A549 (cell line): ENCODE data around the gene NDRG2.

Experiments used
- CEBPB ChIP-seq, 2 experiments: fragments of >200 bp in 1 of 2; sonication (Bioruptor Twin) in 1 of 2; formaldehyde crosslinking in 1 of 2; IDR thresholded peaks; 2 replicates each; pipeline ENCODE4 v1.6.1; 2012 to 2016
- CHD4 ChIP-seq: fragments of 200-600 bp; sonication (generic); IDR thresholded peaks from 2 replicates; pipeline ENCODE4 v1.6.1; 2016; ENCODE audit warnings: antibody characterized with exemption, mild to moderate bottlenecking, borderline replicate concordance
- PBX3 ChIP-seq: IDR thresholded peaks from 2 replicates; pipeline ENCODE4 v1.6.1; 2012
- POLR2A ChIP-seq: IDR thresholded peaks from 2 replicates; pipeline ENCODE4 v1.6.1; 2012; ENCODE audit warnings: mild to moderate bottlenecking, low read length
- RAD21 ChIP-seq, 2 experiments: fragments of >200 bp in 1 of 2; sonication (Bioruptor Twin) in 1 of 2; formaldehyde crosslinking in 1 of 2; IDR thresholded peaks in 1 of 2; conservative IDR thresholded peaks in 1 of 2; 2 replicates in 1 of 2; 3 replicates in 1 of 2; pipeline ENCODE4 v1.6.1; 2012 to 2018; ENCODE audit warnings: inconsistent platforms in 1 of 2
- TF ChIP-seq, protein P1 (sequence below): fragments of 200-600 bp; sonication (generic); IDR thresholded peaks from 2 replicates; pipeline ENCODE4 v1.6.1; 2016; ENCODE audit warnings: antibody characterized with exemption, mild to moderate bottlenecking, moderate library complexity
- TF ChIP-seq, protein P2 (sequence below): fragments of >200 bp; sonication (Bioruptor Twin); formaldehyde crosslinking; IDR thresholded peaks from 3 replicates; pipeline ENCODE4 v1.5.1; 2016
- TF ChIP-seq, protein P3 (sequence below): fragments of 450-650 bp; IDR thresholded peaks from 2 replicates; pipeline ENCODE4 v1.6.1; 2014; ENCODE audit warnings: antibody characterized with exemption

DNA sequence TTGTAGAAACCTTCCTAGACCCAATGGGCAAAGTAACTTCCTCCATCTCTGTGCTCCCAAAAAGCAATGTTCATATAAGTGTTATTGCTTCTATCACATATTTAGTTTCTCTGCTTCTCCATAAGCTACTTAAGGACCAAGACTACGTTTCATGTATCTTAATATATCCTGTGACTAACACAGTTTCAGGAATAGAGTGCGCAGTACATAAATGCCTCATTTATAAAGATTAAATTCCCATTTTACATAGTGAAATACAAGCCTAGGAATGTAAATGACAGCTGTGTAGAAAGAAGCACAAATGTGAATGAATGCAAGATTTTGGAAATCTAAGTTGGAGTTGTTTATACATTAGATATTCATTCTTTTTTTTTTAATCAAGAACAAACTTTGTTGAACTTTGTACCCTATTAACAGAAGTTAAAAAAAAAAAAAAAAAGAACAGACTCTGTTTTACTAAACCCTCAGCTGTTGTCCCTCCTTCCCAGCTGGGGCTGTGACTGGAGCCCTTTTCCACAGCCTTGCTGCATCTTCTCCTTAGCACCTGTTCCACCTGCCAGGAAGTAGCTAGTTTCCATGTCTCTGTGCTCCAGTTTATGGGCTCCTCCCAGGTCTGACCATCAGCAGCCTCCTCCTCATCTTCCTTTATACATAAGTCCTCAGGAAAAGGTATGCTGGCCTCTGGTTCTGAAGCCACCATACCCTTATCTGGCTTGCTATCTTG is 42.1 kb downstream of the NDRG2 start:
- TF ChIP-seq, protein P1, sequence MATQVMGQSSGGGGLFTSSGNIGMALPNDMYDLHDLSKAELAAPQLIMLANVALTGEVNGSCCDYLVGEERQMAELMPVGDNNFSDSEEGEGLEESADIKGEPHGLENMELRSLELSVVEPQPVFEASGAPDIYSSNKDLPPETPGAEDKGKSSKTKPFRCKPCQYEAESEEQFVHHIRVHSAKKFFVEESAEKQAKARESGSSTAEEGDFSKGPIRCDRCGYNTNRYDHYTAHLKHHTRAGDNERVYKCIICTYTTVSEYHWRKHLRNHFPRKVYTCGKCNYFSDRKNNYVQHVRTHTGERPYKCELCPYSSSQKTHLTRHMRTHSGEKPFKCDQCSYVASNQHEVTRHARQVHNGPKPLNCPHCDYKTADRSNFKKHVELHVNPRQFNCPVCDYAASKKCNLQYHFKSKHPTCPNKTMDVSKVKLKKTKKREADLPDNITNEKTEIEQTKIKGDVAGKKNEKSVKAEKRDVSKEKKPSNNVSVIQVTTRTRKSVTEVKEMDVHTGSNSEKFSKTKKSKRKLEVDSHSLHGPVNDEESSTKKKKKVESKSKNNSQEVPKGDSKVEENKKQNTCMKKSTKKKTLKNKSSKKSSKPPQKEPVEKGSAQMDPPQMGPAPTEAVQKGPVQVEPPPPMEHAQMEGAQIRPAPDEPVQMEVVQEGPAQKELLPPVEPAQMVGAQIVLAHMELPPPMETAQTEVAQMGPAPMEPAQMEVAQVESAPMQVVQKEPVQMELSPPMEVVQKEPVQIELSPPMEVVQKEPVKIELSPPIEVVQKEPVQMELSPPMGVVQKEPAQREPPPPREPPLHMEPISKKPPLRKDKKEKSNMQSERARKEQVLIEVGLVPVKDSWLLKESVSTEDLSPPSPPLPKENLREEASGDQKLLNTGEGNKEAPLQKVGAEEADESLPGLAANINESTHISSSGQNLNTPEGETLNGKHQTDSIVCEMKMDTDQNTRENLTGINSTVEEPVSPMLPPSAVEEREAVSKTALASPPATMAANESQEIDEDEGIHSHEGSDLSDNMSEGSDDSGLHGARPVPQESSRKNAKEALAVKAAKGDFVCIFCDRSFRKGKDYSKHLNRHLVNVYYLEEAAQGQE, result no peak
- TF ChIP-seq CHD4, result no peak
- no peak for TF ChIP-seq RAD21 (conservative IDR thresholded peaks at IDR 0.05 in 1 of 2, IDR thresholded peaks at IDR 0.05 in 1 of 2)
- TF ChIP-seq POLR2A, result no peak
- TF ChIP-seq CEBPB (IDR thresholded peaks at IDR 0.05), result no peak
- TF ChIP-seq, protein P2, sequence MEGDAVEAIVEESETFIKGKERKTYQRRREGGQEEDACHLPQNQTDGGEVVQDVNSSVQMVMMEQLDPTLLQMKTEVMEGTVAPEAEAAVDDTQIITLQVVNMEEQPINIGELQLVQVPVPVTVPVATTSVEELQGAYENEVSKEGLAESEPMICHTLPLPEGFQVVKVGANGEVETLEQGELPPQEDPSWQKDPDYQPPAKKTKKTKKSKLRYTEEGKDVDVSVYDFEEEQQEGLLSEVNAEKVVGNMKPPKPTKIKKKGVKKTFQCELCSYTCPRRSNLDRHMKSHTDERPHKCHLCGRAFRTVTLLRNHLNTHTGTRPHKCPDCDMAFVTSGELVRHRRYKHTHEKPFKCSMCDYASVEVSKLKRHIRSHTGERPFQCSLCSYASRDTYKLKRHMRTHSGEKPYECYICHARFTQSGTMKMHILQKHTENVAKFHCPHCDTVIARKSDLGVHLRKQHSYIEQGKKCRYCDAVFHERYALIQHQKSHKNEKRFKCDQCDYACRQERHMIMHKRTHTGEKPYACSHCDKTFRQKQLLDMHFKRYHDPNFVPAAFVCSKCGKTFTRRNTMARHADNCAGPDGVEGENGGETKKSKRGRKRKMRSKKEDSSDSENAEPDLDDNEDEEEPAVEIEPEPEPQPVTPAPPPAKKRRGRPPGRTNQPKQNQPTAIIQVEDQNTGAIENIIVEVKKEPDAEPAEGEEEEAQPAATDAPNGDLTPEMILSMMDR, result no peak
- TF ChIP-seq PBX3, result no peak
- TF ChIP-seq, protein P3, sequence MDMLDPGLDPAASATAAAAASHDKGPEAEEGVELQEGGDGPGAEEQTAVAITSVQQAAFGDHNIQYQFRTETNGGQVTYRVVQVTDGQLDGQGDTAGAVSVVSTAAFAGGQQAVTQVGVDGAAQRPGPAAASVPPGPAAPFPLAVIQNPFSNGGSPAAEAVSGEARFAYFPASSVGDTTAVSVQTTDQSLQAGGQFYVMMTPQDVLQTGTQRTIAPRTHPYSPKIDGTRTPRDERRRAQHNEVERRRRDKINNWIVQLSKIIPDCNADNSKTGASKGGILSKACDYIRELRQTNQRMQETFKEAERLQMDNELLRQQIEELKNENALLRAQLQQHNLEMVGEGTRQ, result no peak
